Muscle layer of duodenum (tissue), 2 donors: ENCODE data around the gene GRIA3.

Experiments used
- H3K27ac ChIP-seq: one replicate; pipeline ENCODE4 v1.7.0; 2013; ENCODE audit warnings: mild to moderate bottlenecking, low read length
- H3K27me3 ChIP-seq: one replicate; pipeline ENCODE4 v1.7.0; 2013; ENCODE audit warnings: low read depth, mild to moderate bottlenecking, control low read depth, low read length
- H3K36me3 ChIP-seq, 2 donors: one replicate each; pipeline ENCODE4 v1.7.0; 2013; ENCODE audit warnings: low read length in 2 of 2, control low read depth in 1 of 2, mild to moderate bottlenecking in 1 of 2; ENCODE audit not compliant: insufficient read depth in 2 of 2, control insufficient read depth in 1 of 2
- H3K4me1 ChIP-seq, 2 donors: one replicate each; pipeline ENCODE4 v1.7.0; 2013; ENCODE audit warnings: low read length in 2 of 2, mild to moderate bottlenecking in 2 of 2, control low read depth in 1 of 2, moderate library complexity in 1 of 2; ENCODE audit not compliant: insufficient read depth in 2 of 2, control insufficient read depth in 1 of 2
- H3K4me3 ChIP-seq, 2 donors: one replicate each; pipeline ENCODE4 v1.7.0; 2013; ENCODE audit warnings: low read length in 2 of 2, low read depth in 1 of 2, mild to moderate bottlenecking in 1 of 2
- H3K9me3 ChIP-seq, 2 donors: one replicate each; pipeline ENCODE4 v1.7.0; 2013; ENCODE audit warnings: low read length in 2 of 2, control low read depth in 1 of 2, mild to moderate bottlenecking in 1 of 2; ENCODE audit not compliant: control insufficient read depth in 1 of 2
- donor health status: healthy.

Gene GRIA3

GRCh38 chrX:123313486-123313885 lies 129.4 kb downstream of the GRIA3 start:
- no peaks in the 10 kb centered on the region for H3K4me1 ChIP-seq
- no peaks in the 10 kb centered on the region for H3K27me3 ChIP-seq
- no peaks in the 10 kb centered on the region for H3K36me3 ChIP-seq
- H3K9me3 ChIP-seq: no peaks in the 10 kb centered on the region
- H3K4me3 ChIP-seq: no peak overlapping the region
- no peak overlapping the region for H3K27ac ChIP-seq

- no peak overlapping the region for H3K27ac ChIP-seq
- no peak overlapping the region for H3K4me3 ChIP-seq
- no peaks in the 10 kb centered on the region for H3K4me1 ChIP-seq
- H3K27me3 ChIP-seq: no peaks in the 10 kb centered on the region
- no peaks in the 10 kb centered on the region for H3K36me3 ChIP-seq
- H3K9me3 ChIP-seq: no peaks in the 10 kb centered on the region
Observed at GRCh38 chrX:123320622-123321021, 136.5 kb downstream of the GRIA3 start.

GRCh38 chrX:123322536-123322935 lies 138.5 kb downstream of the GRIA3 start:
- Histone ChIP-seq H3K27me3 (no peaks in the 10 kb centered on the region), H3K9me3 (no peaks in the 10 kb centered on the region), H3K27ac (no peak overlapping the region), H3K36me3 (no peaks in the 10 kb centered on the region), H3K4me3 (no peak overlapping the region), H3K4me1 (no peaks in the 10 kb centered on the region)

GRCh38 chrX:123324625-123325024 lies 140.5 kb downstream of the GRIA3 start:
- Histone ChIP-seq H3K27me3 (no peaks in the 10 kb centered on the region), H3K36me3 (no peaks in the 10 kb centered on the region), H3K4me1 (no peaks in the 10 kb centered on the region), H3K9me3 (no peaks in the 10 kb centered on the region), H3K4me3 (no peak overlapping the region), H3K27ac (no peak overlapping the region)

- Histone ChIP-seq H3K4me3 (no peak overlapping the region), H3K36me3 (no peaks in the 10 kb centered on the region), H3K27me3 (no peaks in the 10 kb centered on the region), H3K4me1 (no peaks in the 10 kb centered on the region), H3K27ac (no peak overlapping the region), H3K9me3 (no peaks in the 10 kb centered on the region)
Observed at GRCh38 chrX:123330229-123330942, 146.3 kb downstream of the GRIA3 start.

GRCh38 chrX:123331349-123331748 lies 147.3 kb downstream of the GRIA3 start:
- H3K4me3 ChIP-seq: no peak overlapping the region
- no peaks in the 10 kb centered on the region for H3K36me3 ChIP-seq
- no peaks in the 10 kb centered on the region for H3K9me3 ChIP-seq
- no peak overlapping the region for H3K27ac ChIP-seq
- H3K27me3 ChIP-seq: no peaks in the 10 kb centered on the region
- no peaks in the 10 kb centered on the region for H3K4me1 ChIP-seq

GRCh38 chrX:123331859-123332258 lies 147.8 kb downstream of the GRIA3 start:
- Histone ChIP-seq H3K4me3 (no peak overlapping the region), H3K4me1 (no peaks in the 10 kb centered on the region), H3K27me3 (no peaks in the 10 kb centered on the region), H3K36me3 (no peaks in the 10 kb centered on the region), H3K9me3 (no peaks in the 10 kb centered on the region), H3K27ac (no peak overlapping the region)

GRCh38 chrX:123336666-123337065 lies 152.6 kb downstream of the GRIA3 start:
- Histone ChIP-seq H3K27ac (no peak overlapping the region), H3K27me3 (no peaks in the 10 kb centered on the region), H3K9me3 (no peaks in the 10 kb centered on the region), H3K4me1 (no peaks in the 10 kb centered on the region), H3K36me3 (no peaks in the 10 kb centered on the region), H3K4me3 (no peak overlapping the region)

GRCh38 chrX:123337886-123338639 lies 154.0 kb downstream of the GRIA3 start:
- no peaks in the 10 kb centered on the region for H3K9me3 ChIP-seq
- no peak overlapping the region for H3K27ac ChIP-seq
- no peaks in the 10 kb centered on the region for H3K36me3 ChIP-seq
- no peak overlapping the region for H3K4me3 ChIP-seq
- no peaks in the 10 kb centered on the region for H3K4me1 ChIP-seq
- no peaks in the 10 kb centered on the region for H3K27me3 ChIP-seq

- no peaks in the 10 kb centered on the region for H3K36me3 ChIP-seq
- no peaks in the 10 kb centered on the region for H3K4me1 ChIP-seq
- H3K4me3 ChIP-seq: no peak overlapping the region
- H3K27ac ChIP-seq: no peak overlapping the region
- H3K27me3 ChIP-seq: no peaks in the 10 kb centered on the region
- H3K9me3 ChIP-seq: no peaks in the 10 kb centered on the region
Observed at GRCh38 chrX:123339221-123339905, 155.3 kb downstream of the GRIA3 start.

- Histone ChIP-seq H3K27ac (no peak overlapping the region), H3K4me3 (no peak overlapping the region), H3K27me3 (no peaks in the 10 kb centered on the region), H3K4me1 (no peaks in the 10 kb centered on the region), H3K36me3 (no peaks in the 10 kb centered on the region), H3K9me3 (no peaks in the 10 kb centered on the region)
Observed at GRCh38 chrX:123340696-123341095, 156.6 kb downstream of the GRIA3 start.
